ENCODE results near the gene WNT7A. TPM values are rescaled to one million over a fixed set of nuclear protein-coding genes. Genes with fewer than 3 reads are reported as not detected.

WNT7A gene
- total RNA-seq, 1 donor from 2014 or later, result under 0.01 TPM

- no peak for DNase-seq
Measured at GRCh38 chr3:13791198-13792050, 88.4 kb downstream of the WNT7A start.

DNA sequence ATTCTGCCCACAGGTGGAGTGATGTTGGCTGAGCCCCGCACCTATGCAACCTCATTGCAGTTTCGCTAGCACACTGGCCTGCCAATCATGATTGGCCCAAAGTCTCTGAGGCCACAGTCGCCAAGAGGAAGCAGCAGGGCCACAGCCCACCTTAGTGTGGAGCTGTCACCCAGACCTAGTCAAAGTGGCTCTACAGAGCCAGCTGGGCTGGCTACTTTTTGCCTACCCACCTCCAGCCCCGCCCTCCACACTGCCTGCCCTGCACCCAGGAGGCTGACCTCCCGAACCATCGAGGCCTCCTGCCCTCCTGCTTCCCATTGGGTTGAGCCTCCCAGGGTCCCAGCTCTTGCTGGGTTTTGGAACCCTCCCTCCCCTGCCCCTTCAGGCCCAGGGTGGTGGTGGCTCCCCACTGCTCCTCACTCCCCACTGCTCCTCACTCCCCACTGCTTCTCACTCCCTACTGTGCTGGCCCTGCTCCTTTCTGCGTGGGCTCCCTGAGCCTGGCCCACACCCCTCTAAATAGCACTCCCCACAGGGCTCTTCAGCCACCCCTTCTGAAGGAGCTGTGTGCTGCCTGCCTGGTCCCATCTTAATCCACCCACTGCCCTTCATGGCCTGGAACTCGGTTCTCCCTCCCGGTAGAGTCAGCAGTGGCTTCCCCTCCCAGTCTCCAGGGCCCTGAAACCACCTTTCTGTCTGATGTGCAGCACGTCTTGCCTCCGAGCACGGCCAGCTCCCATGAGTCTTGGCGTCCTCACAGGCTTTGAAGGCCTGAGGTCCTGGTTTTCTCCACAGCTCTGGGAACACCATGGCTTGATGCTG is 89.3 kb downstream of the WNT7A start:
- no peak for DNase-seq

- DNase-seq, result no peak
Measured at GRCh38 chr3:13788522-13789424, 91.1 kb downstream of the WNT7A start.

DNA sequence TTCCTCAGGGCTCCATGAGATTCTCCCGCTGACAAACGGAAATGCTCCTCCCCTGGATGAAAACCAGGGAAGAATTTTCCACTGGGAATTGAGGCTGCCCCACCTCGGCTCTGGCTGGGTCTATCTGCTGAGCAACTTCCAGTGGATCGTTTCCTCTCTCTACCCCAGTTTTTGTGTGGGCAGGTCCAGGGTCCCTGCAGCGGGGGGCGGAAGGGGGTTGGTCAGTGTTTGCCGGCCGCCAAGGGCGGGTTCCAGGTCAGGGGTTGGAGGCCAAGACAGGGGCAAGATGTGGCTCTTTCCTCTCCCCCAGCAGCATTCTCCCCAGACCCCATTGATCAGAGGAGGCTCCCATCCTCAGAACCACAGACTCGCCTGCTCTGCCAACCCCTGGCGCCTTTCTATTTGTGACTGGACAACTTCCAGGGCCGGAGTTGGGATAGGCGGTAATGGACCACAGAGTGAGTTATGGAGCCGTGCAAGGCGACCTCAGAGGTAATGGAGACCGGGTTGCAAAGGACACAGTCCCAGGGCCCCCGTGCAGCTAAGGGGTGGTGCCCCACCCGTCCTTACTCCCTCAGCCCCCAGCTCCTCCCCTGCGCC is 92.2 kb downstream of the WNT7A start:
- no peak for DNase-seq

DNA sequence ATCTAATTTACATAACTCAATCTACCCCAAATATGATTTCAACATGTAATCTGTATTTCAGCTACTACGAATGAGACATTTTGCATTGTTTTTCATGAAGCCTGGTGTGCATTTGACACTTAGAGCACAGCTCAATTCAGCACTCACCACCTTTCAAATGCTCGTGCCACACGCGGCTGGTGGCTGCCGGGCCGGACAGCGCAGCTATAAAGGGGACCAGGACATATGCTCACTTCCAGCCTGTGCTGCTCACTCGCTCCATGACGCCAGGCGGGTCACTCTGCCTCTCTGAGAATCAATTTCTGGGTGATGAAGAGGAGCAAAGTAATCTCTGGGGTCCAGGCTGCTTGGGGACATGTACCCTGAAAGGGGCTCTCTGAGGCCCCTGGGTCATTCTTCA is 93.1 kb downstream of the WNT7A start:
- DNase-seq, result no peak

- no peak for DNase-seq
Measured at GRCh38 chr3:13785853-13786436, 93.9 kb downstream of the WNT7A start.

DNA sequence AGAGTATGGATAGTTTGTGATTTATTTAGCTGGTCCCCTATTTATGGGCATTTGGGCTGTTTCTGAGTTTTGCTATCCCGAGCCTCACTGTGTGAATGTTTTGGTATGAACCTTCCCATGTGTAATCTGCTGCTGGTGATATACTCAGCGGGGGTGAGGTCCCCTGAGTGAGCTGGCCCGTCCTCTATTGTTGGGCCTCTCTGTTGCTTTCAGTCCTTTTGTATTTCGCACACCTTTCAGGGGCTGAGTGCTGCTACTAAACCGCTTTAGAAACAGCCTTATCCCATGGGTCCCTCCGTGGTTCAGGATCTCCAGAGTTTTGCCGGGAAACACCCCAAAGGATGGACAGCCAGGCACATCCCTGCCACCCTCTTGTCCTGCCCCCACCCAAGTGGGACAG is 94.5 kb downstream of the WNT7A start:
- DNase-seq, result no peak

DNA sequence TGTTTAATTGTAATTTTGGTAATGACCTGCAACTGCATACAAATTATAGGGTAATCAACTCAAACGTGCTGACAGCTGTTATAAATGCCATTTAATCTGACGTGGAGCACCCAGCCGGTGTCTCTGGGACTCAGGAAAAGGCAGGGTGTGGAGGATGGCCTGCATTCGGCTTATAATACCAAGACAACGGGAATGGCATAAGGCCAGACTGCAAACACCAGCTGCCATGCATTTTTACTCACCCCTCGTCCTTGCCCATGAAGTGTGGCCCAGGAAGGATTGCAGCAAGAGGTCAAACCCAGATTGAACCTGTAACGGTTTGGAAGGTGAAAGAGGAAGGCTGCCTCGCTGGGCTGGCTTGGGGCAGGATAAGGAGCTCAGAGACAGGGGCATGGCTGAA is 96.4 kb downstream of the WNT7A start:
- no peak for DNase-seq

DNA sequence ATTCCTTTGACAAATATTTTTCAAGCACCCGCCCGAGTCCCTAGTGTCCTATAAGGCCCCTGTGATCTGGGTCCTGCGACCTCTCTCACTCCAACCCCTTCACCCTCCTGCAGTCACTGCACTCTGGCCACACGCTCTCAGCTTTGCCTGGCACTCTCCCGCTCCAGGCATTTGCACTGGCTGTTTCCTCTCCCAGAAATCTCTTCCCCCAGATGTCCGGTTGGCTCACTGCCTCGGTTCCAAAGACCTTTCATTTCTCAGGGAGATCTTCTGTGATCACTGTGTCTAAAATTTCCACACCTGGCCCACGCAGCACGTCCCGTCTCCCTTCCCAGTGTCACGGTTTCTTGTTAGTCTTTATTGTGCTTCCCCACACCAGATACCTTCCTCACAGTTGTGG is 97.4 kb downstream of the WNT7A start:
- peak; percentile 72 for DNase-seq

- DNase-seq, result no peak
Measured at GRCh38 chr3:13781417-13781816, 98.5 kb downstream of the WNT7A start.

DNA sequence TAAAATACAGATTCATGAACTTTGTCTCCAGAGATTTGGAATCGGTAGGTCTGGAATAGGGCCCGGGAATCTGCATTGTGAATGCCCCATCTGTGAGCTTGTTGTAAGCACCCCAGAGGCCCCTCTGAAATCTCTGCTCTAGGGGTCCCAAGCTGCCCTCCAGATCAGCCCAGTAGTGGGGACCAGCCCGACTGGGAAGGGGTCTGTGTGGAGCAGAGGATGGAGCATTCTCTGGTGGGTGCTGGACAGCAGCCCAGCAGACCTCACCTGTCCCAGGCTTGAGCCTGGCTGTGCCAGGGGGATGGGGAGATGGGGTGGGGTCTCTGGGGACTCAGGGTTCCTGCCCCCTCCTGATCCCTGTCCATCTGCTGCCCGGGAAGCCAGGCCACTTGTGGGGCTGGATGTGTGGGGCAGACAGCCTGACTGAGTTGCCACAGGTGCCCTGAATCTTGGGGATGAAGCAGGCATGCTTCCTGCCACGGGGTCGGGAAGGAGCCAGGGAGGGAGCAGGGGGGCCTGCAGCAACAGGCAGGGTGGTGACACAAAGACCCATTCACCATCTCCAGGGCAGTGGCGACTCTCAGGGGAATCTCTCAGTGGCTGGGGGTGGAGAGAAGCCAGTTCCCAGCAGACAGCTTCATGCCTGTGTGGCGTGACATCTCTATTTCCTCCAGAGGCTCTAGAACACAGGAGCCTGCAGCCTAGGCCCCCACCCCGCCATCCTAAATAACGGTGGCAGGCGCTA is 99.3 kb downstream of the WNT7A start:
- DNase-seq, result no peak

- DNase-seq, result no peak
Measured at GRCh38 chr3:13776253-13777050, 103.4 kb downstream of the WNT7A start.

- DNase-seq, result no peak
Measured at GRCh38 chr3:13772885-13773745, 106.8 kb downstream of the WNT7A start.

DNA sequence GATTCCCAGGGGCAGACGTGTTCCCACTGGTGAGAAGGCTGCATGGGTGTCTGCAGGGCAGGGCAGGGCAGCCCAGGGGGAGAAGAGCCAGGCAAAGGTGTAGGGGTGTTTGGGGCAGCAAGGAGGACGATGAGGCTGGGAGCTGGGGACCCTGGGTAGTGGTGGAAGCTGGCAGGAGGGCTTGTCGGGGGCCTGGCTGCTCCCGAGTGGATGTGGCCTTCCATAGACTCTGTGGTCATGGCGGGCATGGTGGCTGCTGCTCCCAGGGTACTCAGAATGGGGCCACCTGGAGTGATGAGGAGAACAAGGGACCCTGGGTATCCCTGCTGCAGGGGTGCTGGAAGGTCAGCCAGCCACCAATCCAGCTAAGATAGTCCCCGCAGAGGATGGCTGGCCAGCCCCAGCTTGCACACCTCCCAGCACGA is 107.5 kb downstream of the WNT7A start:
- DNase-seq, result no peak

DNA sequence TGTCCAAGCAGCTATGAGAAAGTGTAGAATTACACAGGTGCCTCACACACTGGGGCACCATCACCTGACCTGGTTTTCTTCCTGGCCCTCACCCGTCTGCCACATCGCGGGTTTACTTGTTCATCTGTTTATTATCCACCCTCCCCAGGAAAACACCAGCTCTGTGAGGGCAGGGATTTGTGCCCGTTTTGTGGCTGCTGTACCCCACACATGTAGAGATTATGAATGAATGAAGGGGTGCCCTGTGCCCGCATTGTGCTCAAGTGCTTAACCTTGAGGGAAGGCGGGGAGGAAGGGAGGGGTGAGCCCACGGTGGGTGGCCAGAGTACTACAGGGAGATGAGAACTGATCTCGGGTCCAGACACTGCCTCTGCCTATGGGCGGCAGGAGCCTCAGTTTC is 108.4 kb downstream of the WNT7A start:
- DNase-seq, result no peak

GRCh38 chr3:13770170-13771169 is 109.4 kb downstream of the WNT7A start:
- DNase-seq, result no peak

DNA sequence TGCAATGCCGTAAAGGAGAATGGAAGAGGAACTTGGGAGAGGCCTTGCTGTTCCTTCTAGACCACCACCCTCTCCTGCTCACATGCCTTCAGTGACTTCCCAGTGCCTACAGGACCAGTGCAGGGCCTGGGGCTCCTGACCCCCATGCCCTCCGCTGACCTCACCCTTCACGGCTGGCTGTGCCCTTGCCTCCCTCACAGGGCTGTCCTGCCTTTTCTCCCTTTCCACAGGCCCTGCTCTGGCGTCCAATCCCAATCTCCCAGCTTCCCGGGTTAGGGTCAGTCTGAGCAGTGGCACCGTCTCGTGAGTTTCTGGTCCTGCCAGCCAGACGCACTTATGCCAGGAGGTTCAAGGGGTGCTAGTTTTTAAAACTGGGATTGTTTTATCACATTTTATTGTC is 110.4 kb downstream of the WNT7A start:
- DNase-seq, result no peak

DNA sequence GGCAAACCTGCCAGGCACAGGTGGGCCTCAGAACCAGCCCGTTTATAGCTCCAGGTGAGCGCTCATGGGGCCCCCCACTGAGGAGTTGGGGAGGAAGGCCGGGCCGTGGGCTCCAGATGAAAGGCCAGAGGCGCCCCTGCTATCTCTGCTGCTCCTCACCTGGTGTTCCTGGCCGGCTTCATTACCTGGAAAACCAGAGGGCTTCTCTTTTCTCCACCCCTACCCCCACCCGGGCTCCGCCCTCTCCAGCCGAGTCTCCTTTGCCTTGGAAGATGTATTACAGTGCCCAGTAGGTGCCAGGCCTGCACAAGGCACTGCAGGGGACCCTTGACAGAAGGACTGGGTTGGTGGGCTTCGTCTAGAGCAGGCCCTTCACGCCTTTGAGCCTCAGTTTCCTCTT is 111.4 kb downstream of the WNT7A start:
- no peak for DNase-seq

All from dermis blood vessel endothelial cell (primary cell).